ENCODE data around the gene SAMD15.
"Not testable (repeated sequence)": the region's sequence is repeated elsewhere in the genome, so short reads cannot be mapped to it uniquely, and the experiment has no call there.

Gene SAMD15

GRCh38 chr14:77407158-77407557 is 30.0 kb downstream of the SAMD15 start:
- no peak for TF ChIP-seq CTCF (IDR thresholded peaks at IDR 0.05; ENCODE audit: extremely low read depth, missing control alignments)
- no peak for DNase-seq (ENCODE audit: low spot score)

GRCh38 chr14:77409131-77409533 is 32.0 kb downstream of the SAMD15 start:
- no peak for TF ChIP-seq CTCF (IDR thresholded peaks at IDR 0.05; ENCODE audit: extremely low read depth, missing control alignments)
- DNase-seq (ENCODE audit: low spot score): no peak

GRCh38 chr14:77415403-77416030 is 38.3 kb downstream of the SAMD15 start:
- DNase-seq (ENCODE audit: low spot score): not testable (repeated sequence)

GRCh38 chr14:77416098-77416497 is 38.9 kb downstream of the SAMD15 start:
- not testable (repeated sequence) for DNase-seq (ENCODE audit: low spot score)

GRCh38 chr14:77416836-77417235 is 39.7 kb downstream of the SAMD15 start:
- no peak for TF ChIP-seq CTCF (IDR thresholded peaks at IDR 0.05; ENCODE audit: extremely low read depth, missing control alignments)
- no peak for DNase-seq (ENCODE audit: low spot score)

- TF ChIP-seq CTCF (IDR thresholded peaks at IDR 0.05; ENCODE audit: extremely low read depth, missing control alignments): no peak
- DNase-seq (ENCODE audit: low spot score): no peak
Observed at GRCh38 chr14:77421201-77421600, 44.0 kb downstream of the SAMD15 start.

GRCh38 chr14:77423423-77423822 is 46.2 kb downstream of the SAMD15 start, which contains the start of gene NOXRED1:
TSS of gene NOXRED1 (minus strand) at chr14:77423523. CDS start at chr14:77422889, 634 bp downstream.
- no peak for DNase-seq (ENCODE audit: low spot score)
- no peak for TF ChIP-seq CTCF (IDR thresholded peaks at IDR 0.05; ENCODE audit: extremely low read depth, missing control alignments)

GRCh38 chr14:77424862-77425261 is 47.7 kb downstream of the SAMD15 start:
- TF ChIP-seq CTCF (IDR thresholded peaks at IDR 0.05; ENCODE audit: extremely low read depth, missing control alignments): no peak

More at GRCh38 chr14:77424862-77425261, 47.7 kb downstream of the SAMD15 start:
- DNase-seq (ENCODE audit: low spot score): no peak

Data from GM20000 (cell line).